GM18502 (cell line): ENCODE results near the gene NOC2L.

ENCODE experiments used
- ATAC-seq: cut with Tn5 transposase; IDR thresholded peaks from one replicate; pipeline ENCODE4 v1.9.1; 2021; ENCODE audit warnings: mild to moderate bottlenecking; ENCODE audit not compliant: unreplicated experiment, poor library complexity

The NOC2L gene

GRCh38 chr1:920521-920920, 38.5 kb downstream of the NOC2L start:
- no peak for ATAC-seq

GRCh38 chr1:920010-920409, 39.0 kb downstream of the NOC2L start:
- no peak for ATAC-seq

GRCh38 chr1:919271-919872, 39.7 kb downstream of the NOC2L start:
- ATAC-seq = no peak

- no peak for ATAC-seq
These were observed 40.2 kb downstream of the NOC2L start for GRCh38 chr1:918843-919242.

GRCh38 chr1:918353-918752, 40.7 kb downstream of the NOC2L start:
- no peak for ATAC-seq

GRCh38 chr1:917466-918091, 41.5 kb downstream of the NOC2L start:
- ATAC-seq = no peak

- ATAC-seq = no peak
These were observed 42.0 kb downstream of the NOC2L start for GRCh38 chr1:917076-917459.

GRCh38 chr1:916173-917075, 42.6 kb downstream of the NOC2L start:
- ATAC-seq = no peak

GRCh38 chr1:915295-916172, 43.5 kb downstream of the NOC2L start:
- ATAC-seq = no peak

GRCh38 chr1:914891-915280, 44.2 kb downstream of the NOC2L start:
- ATAC-seq = no peak

- ATAC-seq = no peak
These were observed 44.7 kb downstream of the NOC2L start for GRCh38 chr1:914131-914890.

GRCh38 chr1:913491-914130, 45.4 kb downstream of the NOC2L start:
- no peak for ATAC-seq

GRCh38 chr1:912740-913301, 46.2 kb downstream of the NOC2L start:
- no peak for ATAC-seq

GRCh38 chr1:911875-912739, 46.9 kb downstream of the NOC2L start:
- ATAC-seq = no peak

- no peak for ATAC-seq
These were observed 48.0 kb downstream of the NOC2L start for GRCh38 chr1:910881-911721.

GRCh38 chr1:910311-910880, 48.7 kb downstream of the NOC2L start:
- no peak for ATAC-seq

- no peak for ATAC-seq
These were observed 49.2 kb downstream of the NOC2L start for GRCh38 chr1:909861-910310.
